WI38 (cell line): ENCODE measurements around the gene CSRNP2.

Experiments used
- H3K4me3 ChIP-seq: 2 replicates; pipeline ENCODE4 v1.5.1; 2011; ENCODE audit warnings: low read depth, mild to moderate bottlenecking, control low read depth, low read length
- CTCF ChIP-seq: IDR thresholded peaks from 2 replicates; pipeline ENCODE4 v1.5.1; 2012; ENCODE audit warnings: low read depth, mild to moderate bottlenecking, control low read depth, low read length

The CSRNP2 gene

GRCh38 chr12:51083126-51083833 lies at the start of gene CSRNP2:
CSRNP2 (minus strand) TSS chr12:51083596; CDS start chr12:51076561, 7,035 bp downstream.
- H3K4me3 ChIP-seq, result peak within 1 kb of the TSS; percentile 85

GRCh38 chr12:51132693-51133092 lies 49.3 kb upstream of the CSRNP2 start:
- TF ChIP-seq CTCF, result no peak
- H3K4me3 ChIP-seq, result no peak overlapping the region

More at GRCh38 chr12:51083126-51083833, at the start of gene CSRNP2:
- no peak for TF ChIP-seq CTCF

DNA sequence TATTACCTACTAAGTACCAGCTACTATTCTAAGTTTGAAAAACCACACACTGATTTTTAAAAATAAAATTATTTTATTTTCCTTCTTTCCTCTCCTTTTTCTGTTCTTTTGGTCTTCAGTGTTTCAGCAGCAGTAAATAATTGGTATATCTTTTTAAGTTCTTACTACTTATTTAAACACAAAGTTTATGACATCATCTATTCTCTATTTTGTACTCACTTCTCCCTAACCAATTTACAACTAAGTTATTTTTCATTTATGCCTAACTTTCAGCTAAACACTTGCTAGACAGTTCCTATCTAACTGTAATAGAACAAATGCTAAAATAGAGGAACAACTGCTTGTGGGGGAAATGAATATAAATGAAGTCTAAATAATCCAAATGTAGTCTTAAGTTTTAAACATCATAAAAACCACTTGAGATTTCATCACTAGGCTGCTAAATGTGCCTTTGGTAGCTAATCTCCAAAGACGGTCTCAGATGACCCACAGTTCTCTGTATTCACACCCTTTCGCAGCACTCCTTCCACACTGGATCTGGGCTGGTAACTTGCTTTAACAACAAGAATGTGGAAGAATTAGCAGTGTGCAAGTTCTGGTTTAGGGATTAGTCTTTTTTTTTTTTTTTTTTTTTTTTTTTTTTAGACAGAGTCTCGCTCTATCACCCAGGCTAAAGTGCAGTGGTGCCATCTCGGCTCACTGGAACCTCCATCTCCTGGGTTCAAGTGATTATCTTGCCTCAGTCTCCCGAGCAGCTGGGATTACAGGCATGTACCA lies 48.5 kb upstream of the CSRNP2 start:
- no peak overlapping the region for H3K4me3 ChIP-seq
- no peak for TF ChIP-seq CTCF

DNA sequence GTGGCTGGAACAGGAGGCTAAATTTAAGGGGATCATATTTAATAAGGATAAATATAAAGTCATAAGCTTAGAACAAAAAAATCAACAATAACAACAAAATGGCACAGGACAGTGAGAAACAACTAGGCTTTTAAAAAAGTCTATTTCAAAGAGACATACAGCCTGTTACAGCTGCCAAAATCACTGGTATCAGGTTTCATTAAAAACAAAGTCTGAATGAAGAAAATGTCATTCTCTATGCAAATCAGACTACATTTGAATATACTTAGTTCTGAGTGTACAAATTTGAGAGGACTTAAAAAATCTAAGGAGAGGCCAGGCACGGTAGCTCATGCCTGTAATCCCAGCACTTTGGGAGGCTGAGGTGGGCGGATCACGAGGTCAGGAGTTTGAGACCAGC lies 45.5 kb upstream of the CSRNP2 start:
- TF ChIP-seq CTCF, result no peak
- no peak overlapping the region for H3K4me3 ChIP-seq

GRCh38 chr12:51127050-51127729 lies 43.8 kb upstream of the CSRNP2 start:
- TF ChIP-seq CTCF, result no peak
- no peak overlapping the region for H3K4me3 ChIP-seq

- no peak overlapping the region for H3K4me3 ChIP-seq
- TF ChIP-seq CTCF, result no peak
Observed at GRCh38 chr12:51126297-51126696, 42.9 kb upstream of the CSRNP2 start.
